AG09319 (cell line): ENCODE measurements around the gene LMX1B.

Source experiments
- DNase-seq: peaks from one replicate; pipeline ENCODE4 v3.0.0-alpha.2; 2010; ENCODE audit warnings: low read depth; ENCODE audit errors: extremely low read depth
- TF ChIP-seq, protein P1 (sequence below): IDR thresholded peaks from 2 replicates; pipeline ENCODE4 v1.5.1; 2011; ENCODE audit warnings: low read depth, mild to moderate bottlenecking, inconsistent platforms, low read length, moderate library complexity

Gene LMX1B

DNA sequence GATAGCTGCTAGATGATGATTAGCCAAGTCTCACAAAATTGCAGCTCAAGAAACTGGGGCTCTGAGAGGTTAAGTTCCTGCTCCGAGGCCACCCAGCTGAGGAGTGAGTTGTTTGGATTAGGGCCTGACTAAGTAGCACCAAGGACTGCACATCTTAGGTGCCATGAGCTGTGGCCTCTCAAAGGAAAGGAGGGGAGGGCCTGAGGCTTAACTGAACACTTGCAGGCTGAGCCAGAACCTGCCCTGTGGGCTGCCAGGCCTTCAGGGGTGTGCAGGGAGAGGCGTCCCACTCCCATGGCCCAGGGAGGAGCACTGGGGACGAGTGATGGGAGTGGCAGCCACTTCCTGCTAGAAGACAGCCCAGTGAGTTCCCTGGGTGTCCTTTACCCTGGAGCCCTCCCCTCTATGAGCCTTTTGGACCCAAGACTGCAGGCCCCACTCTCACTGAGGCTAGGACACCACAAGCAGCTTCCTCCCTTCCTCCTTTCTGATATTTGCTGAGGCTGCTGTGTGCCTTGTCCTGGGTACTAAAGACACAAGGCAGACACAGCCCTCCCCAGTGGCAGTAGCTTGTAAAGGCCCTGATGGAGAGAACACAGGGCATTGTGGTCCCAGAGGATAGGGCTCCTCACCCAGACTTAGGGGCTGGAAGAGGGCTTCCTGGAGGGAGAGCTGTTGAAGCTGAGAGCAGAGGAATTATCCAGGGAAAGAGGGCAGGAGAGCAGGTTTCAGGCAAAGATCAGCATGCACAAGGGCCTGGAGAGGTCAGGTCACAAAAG is 22.1 kb downstream of the LMX1B start:
- no peak for DNase-seq
- TF ChIP-seq, protein P1, sequence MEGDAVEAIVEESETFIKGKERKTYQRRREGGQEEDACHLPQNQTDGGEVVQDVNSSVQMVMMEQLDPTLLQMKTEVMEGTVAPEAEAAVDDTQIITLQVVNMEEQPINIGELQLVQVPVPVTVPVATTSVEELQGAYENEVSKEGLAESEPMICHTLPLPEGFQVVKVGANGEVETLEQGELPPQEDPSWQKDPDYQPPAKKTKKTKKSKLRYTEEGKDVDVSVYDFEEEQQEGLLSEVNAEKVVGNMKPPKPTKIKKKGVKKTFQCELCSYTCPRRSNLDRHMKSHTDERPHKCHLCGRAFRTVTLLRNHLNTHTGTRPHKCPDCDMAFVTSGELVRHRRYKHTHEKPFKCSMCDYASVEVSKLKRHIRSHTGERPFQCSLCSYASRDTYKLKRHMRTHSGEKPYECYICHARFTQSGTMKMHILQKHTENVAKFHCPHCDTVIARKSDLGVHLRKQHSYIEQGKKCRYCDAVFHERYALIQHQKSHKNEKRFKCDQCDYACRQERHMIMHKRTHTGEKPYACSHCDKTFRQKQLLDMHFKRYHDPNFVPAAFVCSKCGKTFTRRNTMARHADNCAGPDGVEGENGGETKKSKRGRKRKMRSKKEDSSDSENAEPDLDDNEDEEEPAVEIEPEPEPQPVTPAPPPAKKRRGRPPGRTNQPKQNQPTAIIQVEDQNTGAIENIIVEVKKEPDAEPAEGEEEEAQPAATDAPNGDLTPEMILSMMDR = no peak

DNA sequence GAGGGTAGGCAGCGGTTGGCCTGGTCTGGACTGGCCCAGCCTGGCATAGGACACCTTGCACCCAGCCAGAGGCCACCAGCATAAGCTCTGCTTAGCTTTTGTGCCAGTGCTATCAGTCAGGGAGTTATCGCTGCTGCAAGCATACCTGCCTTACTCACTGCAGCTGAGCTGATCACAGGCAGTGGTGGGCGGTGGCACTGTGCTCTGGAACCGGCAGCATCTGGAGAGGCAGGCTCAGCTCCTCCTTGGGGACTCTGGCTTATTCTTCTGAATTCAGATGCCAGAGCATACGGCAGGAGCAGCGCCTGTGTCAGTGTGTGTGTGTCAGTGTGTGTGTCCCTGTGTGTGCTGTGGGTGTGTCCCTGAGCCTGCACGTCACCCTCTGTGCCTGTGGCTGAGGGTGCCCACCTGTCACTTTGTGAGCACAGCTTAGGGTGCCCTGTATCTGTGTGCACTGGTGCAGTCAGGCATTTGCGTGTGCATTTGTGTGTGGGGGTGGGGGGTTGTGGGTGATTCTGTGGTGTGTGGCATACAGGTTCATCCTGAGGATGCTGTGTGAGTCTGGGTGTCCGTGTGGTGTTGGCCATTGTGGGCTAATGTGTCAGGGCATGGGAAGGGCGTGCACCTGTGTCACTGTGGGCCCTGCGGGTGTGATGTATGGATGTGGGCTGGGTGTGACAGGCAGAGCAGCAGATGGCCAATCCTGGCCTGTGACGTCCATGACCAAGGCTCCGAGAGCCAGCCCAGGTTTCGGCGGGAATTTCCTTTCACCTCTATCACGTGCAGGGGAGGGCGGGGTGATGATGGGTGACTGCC is 23.5 kb downstream of the LMX1B start:
- TF ChIP-seq, protein P1 = no peak
- no peak for DNase-seq

DNA sequence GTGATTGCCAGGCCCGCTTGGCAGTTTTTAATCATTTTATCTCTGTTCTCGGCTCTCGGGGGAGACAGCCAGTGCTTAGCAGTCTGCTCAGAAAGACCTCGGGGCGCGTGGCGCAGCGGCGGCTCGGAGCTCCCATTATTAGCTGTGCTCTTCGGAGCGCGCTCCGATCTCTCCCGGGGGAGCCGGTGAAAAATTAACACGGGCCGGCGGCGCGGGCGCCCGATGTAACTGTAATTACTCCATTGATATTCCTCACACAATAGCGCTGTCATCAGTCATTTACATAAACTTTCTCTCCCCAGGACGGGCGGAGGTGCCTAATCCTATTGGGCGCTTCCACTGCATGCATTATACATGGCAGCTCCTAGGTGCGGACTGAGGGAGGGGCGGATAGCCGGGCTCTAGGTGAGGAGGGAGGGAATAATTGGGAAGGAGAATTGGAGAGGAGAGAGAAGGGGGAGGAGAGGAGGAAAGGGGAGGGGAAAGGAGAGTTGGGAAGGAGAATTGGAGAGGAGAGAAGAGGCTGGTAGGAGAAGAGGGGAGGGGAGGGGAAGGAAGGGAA is 24.9 kb downstream of the LMX1B start:
- no peak for DNase-seq
- TF ChIP-seq, protein P1 = no peak

DNA sequence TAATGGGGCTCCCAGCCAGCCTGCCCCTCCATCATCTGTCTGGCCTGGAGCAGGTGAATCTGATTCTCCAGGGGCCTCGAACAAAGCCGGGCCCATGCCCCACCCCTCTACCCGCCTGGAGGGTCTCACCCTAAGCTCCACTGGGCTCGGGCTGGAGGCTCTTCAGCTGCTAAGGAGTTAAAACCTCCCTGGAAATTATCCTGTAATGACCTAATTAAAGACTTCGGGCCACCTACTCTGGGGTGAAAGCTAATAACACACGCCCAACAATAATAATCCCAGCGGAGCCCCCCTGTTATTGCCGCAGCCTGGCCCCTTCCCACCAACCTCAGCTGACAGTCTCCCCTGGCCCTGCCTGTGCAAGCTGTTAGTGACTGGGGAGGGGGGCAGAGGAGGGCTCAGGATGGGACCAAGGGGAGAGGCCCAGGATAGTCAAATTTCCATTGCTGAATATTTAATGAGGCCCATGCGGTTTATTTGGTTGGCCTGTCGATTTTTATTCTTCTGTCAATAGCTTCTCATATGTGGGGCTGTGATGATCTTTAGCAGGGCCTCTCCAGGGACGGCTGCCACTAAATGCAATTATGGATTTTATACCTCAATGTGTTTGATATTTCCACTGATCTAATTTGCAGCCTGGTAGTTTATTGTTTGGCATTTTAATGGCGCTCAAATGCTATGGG is 25.7 kb downstream of the LMX1B start:
- DNase-seq = no peak
- TF ChIP-seq, protein P1 = no peak

DNA sequence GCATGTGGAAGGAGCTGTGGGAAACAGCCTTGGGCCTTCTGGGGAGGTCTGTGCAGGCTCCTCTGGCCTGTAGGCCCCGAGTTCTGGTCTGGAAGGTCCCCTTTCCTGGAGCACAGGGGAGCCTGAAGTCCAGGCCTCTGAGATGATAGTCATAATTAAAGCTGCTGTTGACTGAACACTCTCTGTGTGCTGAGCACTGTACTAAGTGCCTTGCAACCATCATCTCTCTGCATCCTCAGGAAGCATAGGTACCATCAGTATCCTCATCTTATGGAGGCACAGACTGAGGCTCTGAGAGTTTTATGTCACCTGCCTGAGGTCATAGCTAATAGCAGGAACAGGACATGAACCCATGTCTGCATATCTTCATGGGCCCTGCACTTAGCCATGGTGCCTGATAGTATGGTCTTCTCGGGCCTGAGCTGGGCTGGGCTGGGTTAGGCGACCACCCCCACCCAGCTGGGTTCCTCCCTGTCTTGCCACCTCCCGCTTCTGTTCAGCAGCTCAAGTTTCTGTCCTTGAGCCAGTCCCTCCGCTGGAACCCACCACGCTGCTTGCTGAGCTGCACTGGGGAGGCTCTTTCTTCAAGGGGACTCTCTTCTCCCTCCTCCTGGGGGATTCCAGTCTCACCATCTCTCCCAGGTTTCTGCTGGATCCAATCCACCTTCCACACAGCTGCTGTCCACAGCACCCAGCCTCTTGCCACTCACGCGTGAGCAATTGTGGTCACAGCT is 27.6 kb downstream of the LMX1B start:
- TF ChIP-seq, protein P1 = no peak
- no peak for DNase-seq

DNA sequence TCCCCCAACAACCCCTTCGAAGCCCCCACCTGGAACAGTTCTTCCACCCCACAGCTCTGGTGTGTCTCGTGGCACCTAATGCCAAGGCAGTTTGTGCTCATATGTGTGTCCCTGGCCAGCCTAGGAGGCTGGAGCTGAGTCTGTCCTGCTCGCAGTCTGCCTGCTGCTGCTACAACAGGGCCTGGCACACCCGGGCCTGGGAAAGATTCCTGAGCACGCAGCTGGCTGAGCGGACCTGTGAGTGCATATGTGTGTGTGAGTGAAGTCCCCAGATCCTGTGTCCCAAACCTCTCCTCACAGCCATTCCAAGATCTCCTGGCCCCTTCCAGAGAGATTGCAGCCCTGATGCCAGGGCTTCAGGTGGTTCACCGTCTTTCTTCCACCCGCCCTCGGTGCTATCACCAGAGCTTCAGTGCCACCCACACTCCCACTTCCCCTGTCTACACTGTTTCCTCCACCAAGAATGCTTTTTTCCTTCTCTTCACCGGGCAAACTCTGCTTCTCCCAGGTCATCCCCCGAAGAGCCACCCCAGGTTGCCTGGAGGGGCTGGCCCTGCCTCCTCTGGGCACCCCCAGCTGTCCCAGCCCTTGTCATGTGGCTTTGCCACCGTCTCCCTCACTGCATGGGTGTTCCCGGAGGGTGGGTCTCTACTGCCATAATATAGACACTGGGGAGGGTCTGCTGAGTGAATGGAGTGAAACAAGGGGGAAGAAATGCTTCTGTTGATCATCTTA is 28.4 kb downstream of the LMX1B start:
- no peak for DNase-seq
- TF ChIP-seq, protein P1 = no peak
